RKO (cell line): ENCODE results near the gene GRIA4.

Experiments
- DNase-seq: peaks from one replicate; pipeline ENCODE4 v3.0.0-alpha.2; 2016; ENCODE audit warnings: low spot score

GRIA4 gene

DNA sequence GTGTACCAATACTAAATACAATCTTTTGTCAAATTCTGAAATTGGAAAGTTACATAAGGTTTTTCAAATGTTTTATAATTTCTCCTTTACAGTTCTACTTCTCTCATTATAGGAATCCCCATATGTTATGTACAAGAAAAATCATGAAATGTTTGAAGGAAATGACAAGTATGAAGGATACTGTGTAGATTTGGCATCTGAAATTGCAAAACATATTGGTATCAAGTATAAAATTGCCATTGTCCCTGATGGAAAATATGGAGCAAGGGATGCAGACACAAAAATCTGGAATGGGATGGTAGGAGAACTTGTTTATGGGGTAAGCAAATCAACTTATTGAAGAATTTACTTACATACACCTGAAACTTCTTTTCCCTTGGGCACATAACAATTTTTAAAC lies 308.7 kb downstream of the GRIA4 start:
- no peak for DNase-seq

DNA sequence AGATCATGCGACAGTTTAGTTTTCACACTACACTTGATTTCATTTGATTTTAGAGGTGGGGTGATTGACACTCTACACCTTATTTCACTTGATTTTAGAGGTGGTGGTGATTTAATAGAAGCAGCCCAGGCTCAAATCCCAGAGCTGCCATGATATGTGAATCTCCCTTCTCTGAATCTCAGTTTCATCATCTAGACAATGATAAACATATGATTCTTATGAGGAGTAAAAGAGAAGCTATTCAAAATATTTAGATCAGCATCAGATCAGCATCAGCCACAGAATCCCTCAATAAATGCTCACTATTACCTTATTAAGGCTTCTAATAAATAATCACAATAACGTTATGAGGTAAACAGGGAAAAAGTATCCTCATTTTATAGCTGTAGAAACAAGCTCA lies 313.4 kb downstream of the GRIA4 start:
- no peak for DNase-seq

DNA sequence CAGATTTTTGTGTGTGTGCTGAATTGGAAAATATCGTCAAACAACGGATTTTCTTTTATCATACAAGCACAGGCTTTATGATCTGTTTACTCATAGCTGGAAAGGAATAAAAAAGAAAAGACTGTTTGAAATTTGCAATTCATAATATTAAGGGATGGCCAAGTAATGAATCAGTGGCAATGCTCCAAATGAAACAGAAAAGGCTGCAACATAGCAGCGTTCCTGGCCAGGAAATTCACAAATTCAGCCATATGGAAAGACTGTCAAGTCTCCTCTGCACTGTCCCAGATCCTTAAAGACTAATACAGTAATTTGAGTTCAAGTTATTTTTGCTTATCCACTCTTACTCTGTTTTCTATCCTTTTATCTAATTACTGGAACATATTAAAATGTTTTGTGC lies 313.9 kb downstream of the GRIA4 start:
- DNase-seq: no peak

DNA sequence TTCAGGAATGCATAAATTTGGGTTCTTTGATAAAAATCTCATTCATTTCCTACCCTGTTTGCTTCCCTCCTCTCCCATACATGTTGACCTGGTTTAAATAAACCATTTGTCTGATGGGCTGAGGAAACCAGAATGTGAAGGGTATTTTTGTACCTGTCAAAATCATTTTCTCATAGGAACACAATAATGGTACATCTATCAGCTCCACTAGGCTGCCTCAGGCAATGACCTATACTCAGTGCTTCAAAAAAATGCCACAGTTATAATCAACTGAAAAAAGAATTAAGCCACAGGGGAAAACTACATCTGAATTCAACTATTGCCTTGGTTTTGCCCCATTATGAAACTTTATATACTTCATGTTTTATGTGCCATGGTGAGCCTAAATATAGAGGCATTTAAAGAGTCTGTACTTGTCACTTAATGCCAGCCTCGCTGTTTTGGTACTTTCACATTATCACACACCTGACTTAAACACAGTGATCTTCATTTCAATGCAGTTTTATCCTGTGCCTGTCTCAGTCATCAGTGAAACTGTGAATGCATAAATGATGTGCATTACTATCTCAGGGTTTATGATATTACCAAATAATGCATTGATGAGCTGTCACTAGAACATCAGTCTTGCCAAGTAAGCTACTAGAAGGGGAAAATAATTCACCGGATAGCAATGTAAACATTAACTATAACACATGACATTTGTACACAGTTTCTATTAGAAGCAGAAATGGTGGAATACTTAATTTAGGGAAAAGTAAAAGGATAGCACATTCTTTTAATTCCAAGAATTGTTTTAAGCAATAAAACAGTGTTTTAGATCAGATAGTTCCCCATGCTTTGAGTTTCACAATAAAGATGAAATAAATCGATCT lies 319.4 kb downstream of the GRIA4 start:
- DNase-seq: no peak

DNA sequence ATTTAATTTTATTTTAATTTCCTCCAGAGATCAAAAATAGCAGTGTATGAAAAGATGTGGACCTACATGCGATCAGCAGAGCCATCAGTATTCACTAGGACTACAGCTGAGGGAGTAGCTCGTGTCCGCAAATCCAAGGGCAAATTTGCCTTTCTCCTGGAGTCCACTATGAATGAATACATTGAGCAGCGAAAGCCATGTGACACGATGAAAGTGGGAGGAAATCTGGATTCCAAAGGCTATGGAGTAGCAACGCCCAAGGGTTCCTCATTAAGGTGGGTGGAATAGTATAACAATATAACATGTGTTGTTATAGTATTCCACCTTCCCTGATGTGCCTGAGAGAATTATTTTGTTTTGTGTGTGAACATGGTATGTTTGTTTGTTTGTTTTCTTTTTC lies 323.8 kb downstream of the GRIA4 start:
- no peak for DNase-seq

DNA sequence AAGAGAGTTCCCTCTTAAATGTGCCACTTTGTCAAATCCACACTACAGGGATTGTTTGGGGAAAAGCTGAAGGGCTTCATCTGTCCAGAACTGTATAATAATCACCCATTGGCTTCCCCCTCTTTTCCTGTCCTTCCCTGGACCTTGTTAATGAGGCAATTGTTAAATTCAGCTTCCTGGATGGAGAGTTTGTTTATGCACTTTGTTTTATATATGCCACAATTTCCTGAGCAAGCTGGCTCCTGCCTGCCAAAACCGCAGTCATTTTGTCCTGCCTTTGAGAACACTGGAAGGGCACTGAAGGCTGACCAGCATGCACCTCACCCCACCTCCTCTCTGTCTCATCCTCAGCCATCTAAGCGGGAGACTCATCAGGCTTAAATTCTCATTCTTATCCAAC lies 325.9 kb downstream of the GRIA4 start:
- no peak for DNase-seq

DNA sequence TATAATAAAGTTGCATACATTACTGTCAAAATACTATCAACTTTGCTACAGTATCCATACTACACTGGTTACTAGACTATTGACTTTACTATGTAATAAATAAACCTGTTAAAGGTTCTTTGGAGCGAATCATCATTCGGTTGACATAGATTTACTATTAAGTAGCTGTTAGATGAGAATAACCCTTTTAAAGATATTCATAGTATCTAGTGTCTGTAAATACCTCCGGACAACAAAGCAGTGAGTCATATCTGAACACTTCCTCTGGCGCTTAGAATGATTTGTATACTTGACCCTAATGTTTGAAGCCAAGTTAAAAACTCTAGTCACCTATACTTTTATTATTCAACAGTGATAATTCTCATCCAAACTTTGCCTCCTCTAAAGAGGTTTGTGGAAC lies 327.5 kb downstream of the GRIA4 start:
- DNase-seq: peak; percentile 4

DNA sequence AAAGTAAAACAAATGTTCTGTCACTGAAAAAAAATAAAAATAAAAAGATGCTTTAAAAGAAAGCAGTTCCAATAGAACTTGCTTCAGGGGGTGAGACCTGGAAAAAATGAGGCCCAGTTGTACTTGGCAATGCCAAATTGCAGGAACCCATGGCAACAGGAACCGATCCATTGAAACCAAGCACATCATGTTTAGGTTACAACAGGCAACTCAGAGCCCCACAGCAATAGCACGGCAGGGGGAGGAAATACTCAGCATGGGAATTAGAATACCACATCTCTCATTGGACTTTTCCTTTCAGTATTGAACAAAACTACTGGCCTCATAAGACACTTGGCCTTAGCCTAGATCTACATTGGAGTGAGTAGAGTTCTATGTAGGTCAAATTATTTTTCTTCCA lies 327.9 kb downstream of the GRIA4 start:
- no peak for DNase-seq

DNA sequence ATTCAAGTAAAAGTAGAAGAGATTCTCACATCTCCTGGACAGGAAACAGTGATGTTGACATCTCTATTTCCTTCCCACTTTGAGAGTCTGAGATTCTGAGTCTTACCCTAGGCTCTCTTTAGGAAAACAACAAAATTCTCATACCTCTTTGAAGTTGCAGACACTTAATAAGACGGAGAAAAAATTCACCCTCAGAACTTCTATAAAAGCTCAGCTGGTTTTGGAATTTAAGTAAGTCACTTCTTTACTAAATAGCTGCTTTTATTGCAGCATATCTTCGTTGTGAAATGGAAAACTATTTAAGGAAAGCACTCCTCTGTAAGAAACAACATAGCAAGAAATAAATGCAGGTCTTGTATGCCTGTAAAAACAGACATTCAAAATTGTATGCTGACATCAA lies 333.0 kb downstream of the GRIA4 start:
- DNase-seq: no peak

DNA sequence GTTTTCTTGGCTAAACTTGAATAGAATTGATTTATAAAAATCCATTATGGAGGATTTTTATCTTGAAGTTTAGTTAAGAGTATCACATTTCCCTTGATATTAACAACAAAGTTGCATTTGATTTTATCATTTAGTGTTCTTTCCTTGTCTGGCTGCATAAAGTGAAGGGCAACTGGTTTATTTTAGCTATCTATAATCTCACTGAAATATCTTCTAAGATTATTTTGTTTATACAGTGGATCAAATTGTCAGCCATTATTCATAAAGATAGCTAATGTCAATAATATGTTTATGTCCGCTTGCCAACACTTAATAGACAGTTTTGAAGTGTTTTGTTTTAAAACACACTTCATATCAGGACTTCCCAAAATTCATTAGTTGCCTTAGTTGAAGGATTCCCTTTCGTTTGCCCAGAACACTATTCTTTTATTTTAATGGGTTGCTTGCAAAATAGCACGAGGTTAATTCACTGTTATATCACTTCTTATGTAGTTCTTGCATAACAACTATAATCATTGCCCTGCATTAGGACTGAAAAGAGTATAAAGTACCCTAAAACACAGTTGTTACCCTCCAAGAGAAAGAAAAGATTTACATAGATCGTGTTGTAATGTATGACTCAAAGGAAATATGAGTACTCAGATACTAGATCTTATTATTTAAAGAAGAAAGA lies 339.2 kb downstream of the GRIA4 start:
- no peak for DNase-seq

DNA sequence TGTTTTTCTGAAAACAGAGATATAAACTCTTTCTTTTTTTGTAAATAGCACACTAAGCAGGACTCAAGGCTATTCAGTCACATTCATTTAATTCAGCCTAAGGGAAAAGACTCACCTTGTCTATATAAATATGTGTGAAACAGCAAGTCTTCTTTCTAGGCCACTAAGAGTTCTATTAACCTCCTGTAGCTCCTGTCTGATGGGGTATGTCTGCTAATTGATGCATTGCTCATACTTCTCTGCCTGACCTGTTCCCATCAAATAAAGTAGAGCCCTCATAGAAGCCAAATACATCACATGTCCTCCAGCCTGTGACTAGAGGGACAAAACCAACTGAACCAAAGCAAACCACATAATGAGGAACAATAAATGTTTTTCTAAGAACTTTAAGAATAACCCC lies 344.0 kb downstream of the GRIA4 start:
- DNase-seq: no peak

DNA sequence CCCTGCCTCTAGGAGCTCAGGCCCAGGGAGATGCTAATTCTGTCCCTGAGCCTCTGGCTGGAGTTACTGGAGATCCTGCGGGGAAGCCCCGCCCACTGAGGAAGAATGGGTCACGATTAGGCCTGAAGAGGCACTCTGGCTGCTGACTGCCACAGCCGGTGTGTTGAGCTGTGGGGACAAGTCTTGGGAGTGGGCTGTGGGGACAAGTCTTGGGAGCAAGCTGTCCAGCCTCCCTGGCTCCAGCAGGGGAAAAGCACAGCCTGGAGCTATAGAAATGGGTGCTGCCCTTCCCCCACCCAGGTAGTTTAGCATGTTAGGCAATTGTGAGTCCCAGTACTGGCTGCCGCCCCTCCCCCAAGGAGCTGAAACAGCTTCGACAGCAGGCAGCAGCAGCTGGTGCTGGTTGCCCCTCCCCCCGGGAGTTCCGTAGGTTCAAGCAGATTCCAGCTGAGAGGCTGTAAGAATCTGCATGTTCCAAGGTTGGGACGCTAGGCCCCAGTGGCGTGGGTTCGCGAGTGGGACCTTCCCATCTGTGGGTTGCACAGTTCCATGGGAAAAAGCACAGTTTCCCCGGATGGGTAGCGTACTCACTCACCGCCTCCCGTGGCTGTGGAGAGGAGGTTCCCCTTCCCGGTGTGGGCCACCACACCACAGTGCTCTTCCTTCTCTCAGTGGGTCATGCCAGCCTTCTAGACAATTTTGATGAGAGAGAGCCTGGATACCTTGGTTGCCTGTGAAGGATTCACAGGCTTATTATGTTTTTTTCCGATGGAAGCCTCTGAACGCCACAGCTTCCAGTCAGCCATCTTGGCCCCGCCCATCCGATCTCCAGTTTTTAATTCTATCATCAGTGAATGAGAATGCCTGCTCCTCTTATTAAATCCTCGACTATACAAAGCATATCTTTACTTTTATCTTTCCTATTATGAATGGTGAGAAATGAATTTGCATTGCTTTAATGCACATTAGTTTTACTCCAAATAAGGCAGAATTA lies 350.7 kb downstream of the GRIA4 start:
- DNase-seq: no peak

DNA sequence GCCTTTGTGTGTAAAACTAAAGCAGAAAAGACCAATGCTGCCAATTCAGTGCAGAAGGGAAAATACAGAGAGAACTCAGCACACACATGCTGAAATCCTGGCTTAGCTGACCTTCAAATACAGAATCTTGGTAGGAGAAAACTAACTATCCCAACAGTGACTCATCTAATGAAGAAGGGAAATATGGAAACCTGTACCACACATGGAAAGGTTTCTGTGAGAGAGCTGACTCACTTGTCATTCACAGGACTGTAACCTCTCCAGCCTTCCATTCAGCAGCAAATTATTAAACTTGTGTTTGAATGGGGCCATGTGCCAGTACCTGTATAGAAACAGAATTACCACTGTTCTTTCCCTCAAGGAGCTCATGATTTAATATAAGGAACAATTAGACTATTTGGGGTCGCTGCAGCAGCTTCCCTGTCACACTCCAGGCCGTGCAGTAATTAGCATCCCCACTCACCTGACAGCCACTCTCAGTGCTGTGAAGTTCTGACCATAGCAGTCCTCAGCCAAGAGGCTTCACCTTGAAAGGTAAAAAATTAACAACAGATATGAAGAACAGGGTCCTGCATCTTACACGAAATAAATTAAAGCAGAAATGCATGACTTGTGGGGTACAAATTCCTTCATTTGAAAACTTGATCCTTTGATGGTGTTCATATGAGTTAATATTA lies 358.3 kb downstream of the GRIA4 start:
- DNase-seq: peak; percentile 24

DNA sequence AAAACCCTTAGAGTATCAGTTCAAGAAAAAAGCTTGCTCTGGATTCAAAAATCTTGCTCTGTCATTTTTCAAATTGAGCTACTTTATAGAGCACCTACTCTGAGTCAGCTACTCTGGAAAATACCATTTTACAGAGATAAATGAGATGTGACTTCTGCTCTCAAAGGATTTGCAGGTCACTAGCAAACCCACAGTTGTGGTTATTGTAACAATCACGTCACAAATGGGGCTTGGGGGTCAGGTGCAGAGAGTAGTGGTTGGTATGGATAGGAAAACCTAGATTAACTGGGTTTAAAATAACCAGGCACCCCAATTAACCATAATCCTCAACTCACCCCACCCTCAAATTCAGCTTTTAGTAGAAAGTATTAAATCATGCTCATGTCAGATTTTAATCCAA lies 359.9 kb downstream of the GRIA4 start:
- no peak for DNase-seq

DNA sequence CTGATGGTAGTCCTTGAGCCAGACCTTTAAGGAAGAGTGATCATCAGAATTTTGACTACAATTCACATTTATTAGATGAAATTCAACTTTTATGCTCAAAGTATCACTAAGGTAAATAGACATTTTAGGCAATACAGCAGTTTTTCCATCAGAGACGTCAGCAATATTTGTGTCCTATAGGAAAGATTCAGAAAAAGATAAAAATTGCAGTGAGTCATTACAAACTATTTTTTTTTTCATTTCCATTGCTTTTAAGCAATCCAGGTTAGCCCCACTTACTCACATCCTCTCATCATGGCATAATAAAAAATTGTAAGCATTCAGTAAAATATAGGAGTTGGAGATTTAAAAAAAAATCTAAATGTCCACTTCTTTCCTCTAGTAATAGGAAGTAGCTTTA lies 365.3 kb downstream of the GRIA4 start:
- DNase-seq: no peak

DNA sequence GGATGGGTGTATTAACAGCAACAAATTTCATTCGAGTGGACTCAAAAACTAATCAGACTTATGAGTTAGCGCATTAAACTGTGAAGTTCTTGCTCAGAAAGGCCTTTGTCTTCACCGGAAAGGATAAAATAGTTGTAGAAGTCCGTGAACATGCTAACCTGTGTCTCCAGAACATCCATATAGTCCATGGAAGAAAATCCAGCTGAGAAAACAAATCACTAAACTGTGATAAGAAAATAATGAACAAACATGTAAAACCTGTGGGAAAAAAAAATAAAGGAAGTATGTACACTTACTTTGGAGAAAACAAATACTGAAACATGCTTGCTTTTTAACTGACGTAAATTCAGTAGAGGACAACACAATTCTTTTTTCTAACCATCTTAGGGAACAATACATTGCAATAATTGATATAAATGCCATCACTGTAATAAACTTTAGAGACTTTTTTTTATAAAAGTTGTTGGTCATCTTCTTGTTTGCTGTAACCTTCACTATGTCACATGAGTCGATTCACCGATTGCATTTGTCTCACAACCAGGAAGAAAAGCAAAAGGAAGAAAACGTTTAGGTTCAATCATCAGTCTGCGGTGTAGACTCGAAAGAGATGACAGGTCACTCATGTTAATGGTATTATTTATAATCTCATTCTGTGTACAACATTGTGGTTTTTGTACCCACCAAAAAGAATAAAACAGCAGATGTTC lies 370.3 kb downstream of the GRIA4 start:
- no peak for DNase-seq

DNA sequence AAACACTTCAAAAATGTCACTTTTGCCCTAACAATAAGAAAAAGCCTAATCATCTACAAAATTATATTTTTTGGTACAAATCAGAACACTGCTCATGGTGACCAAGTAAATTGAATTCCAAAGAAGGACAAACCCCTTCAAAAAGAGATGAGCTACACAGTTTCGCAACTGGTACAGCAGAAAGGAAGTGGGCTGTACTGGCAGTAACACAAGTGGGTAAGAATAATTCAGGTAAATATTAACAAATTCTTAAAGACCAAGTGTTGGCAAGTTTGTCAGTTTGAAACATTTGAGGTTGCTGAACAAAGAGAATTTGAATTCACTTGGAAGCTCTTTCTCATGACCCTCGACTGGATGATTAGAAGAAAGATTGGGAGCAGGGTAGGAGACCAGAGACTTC lies 376.7 kb downstream of the GRIA4 start:
- DNase-seq: no peak

DNA sequence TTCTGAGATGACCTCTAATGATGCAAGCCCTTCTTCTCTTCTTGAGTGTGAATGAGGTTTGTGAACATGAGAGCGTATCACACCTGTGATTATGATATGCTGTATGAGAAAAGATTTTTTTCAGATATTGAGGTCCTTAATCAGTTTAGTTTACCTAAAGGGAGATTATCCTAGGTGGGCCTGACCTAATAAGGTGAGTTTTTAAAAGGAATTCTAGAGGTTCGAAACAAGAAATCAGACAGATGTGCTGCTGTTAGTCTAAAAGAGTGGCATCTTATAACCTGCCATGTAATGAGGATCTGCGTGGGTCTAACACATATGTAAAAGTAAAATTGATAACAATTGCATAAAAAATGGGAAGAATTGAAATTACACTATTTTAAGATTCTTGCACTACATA lies 378.3 kb downstream of the GRIA4 start:
- no peak for DNase-seq

DNA sequence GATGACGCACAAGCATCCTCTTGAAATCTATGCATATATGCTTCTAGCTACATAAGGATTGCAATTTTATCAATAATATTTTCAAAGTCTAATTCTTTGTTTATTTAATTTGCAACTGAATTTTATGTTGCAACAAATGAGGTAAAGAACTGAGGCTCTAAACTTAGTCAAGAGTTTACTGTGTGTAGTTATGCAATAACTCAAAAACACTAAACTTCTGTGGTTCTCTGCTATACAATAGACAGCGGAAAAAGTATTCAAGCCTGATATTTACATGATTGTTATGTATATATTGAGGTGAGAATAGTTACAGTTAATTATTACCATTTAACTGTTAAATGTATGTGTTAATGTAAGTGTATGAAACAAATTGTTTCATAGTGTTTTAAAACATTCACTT lies 379.3 kb downstream of the GRIA4 start:
- DNase-seq: no peak

DNA sequence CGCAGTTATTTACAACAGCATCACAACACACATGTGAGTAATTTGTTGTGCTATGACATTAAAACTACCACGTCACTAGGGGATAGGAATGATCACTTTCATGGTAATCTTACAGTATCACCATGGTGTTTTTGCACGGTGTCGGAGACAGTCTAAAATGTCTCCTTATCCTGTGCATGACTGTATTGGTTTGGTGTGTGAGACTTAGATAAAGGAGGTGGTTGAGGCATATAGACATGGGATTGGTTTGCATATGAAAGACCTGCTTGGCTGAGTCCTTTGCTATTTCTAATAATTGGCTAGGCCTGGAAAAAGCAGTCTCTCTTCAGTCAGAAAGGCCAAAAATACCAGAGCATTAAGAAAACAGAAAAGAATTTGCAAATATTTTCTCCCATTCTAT lies 382.0 kb downstream of the GRIA4 start:
- no peak for DNase-seq

DNA sequence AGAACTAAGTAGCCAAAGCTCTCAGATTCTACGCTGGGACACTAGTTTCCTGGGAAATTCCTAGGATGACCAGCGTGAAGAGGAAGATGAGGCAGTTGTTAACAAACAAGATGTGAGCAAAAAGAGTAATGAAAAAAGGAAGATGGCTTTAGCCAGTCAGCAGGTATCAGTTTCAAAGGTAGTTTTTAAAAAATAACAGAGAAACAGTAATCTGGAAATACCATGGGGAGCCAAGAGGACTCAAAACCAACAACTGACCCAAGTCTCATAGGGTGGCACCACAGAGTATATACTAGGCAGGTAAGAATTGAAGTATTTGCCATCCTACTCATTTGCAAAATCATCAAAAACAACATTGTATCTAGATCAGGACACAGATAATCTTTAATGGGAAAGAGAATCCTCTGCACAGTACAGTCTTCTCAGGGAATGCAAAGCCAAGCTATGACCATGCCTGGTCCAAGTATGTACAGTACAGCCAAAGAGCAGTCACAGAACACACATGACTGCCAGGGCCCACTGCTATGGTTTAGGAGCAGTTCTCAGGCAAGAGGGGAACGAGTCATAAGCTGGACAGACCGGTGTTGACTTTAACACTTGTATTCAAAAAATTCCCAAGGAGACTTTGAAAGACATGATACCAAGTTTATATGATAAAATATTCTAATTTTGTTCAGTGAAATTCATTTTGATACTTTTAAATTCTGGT lies 391.6 kb downstream of the GRIA4 start:
- DNase-seq: no peak
